ENCODE data around the gene EGR4. TPM values are rescaled to one million over a fixed set of nuclear protein-coding genes. Genes with fewer than 3 reads are reported as not detected.

The EGR4 gene
- total and polyA plus RNA-seq, 2 of the 4 experiments (the other 2 are of a cell fraction): not detected

GRCh38 chr2:73301636-73302035, 8.3 kb upstream of the EGR4 start:
- ChIA-PET CTCF (interaction anchor here (0.6 kb wide), 1 partner anchor 904 kb away, joined by 9 read pairs; no protein-coding TSS in a partner anchor), POLR2A (ENCODE audit: unreplicated experiment) (no interaction called here)
- H3K4ac ChIP-seq (ENCODE audit: low read depth, low read length): no peak overlapping the region
- no peak overlapping the region for H3K18ac ChIP-seq (ENCODE audit: low read depth, low read length)
- no peak overlapping the region for H2BK20ac ChIP-seq (ENCODE audit: low read depth, low read length)
- no peaks in the 10 kb centered on the region for H3K9me3 ChIP-seq (ENCODE audit: control insufficient read depth, insufficient read depth, low read length)
- H3K9me1 ChIP-seq (ENCODE audit: insufficient read depth, low read length): no peaks in the 10 kb centered on the region
- H3K4me1 ChIP-seq (ENCODE audit: control insufficient read depth, insufficient read depth, low read length): no peaks in the 10 kb centered on the region
- H2AK5ac ChIP-seq (ENCODE audit: low read depth, low read length): no peak overlapping the region
- H3K56ac ChIP-seq (ENCODE audit: extremely low read depth, insufficient read depth, low read length): no peak overlapping the region
- no peaks in the 10 kb centered on the region for H3K36me3 ChIP-seq (ENCODE audit: control insufficient read depth, insufficient read depth, low read length)
- H4K20me1 ChIP-seq (ENCODE audit: insufficient read depth, low read length): no peaks in the 10 kb centered on the region
- no peak for DNase-seq
- in situ Hi-C loops (cut with MboI; ENCODE audit: low sequenced_read_pairs) (no loop called here), dilution Hi-C loops (cut with HindIII; ENCODE audit: low sequenced_read_pairs, unreplicated experiment) (no loop called here), intact Hi-C loops (cut with micrococcal nuclease) (no loop called here)
- no peaks in the 10 kb centered on the region for H3K79me1 ChIP-seq (ENCODE audit: low read depth in 1 of 2, low read length in 2 of 2)
- no peak overlapping the region for H3K4me2 ChIP-seq (ENCODE audit: low read depth, low read length)
- no peak overlapping the region for H3K23ac ChIP-seq (ENCODE audit: low read depth, low read length)
- H2AFZ ChIP-seq (replicated peaks; ENCODE audit: low read length, poor library complexity): no peak overlapping the region
- no peak for TF ChIP-seq NFE2L2 (IDR thresholded peaks at IDR 0.05; ENCODE audit: low read depth, low read length)
- no peak for TF ChIP-seq RFX5 (IDR thresholded peaks at IDR 0.05; ENCODE audit: low read depth, low read length)
- no peak for TF ChIP-seq ELK1 (IDR thresholded peaks at IDR 0.05; ENCODE audit: borderline replicate concordance, low read depth, low read length)
- TF ChIP-seq RCOR1 (IDR thresholded peaks at IDR 0.05; ENCODE audit: insufficient replicate concordance, low read length): no peak
- TF ChIP-seq MXI1 (IDR thresholded peaks at IDR 0.05; ENCODE audit: borderline replicate concordance, low read depth, low read length): no peak
- no peak for TF ChIP-seq CTCF (conservative IDR thresholded peaks at IDR 0.05; ENCODE audit: low read depth, low read length)
- TF ChIP-seq SMC3 (IDR thresholded peaks at IDR 0.05; ENCODE audit: low read depth, low read length): no peak
- TF ChIP-seq USF2 (IDR thresholded peaks at IDR 0.05; ENCODE audit: low read depth, low read length): no peak
- TF ChIP-seq RAD21 (IDR thresholded peaks at IDR 0.05; ENCODE audit: low read length): no peak
- no peak for TF ChIP-seq CEBPB (IDR thresholded peaks at IDR 0.05; ENCODE audit: low read depth, low read length)
- no peak for TF ChIP-seq MAZ (IDR thresholded peaks at IDR 0.05; ENCODE audit: borderline replicate concordance, low read depth, low read length)
- no peak for TF ChIP-seq FOS (IDR thresholded peaks at IDR 0.05; ENCODE audit: low read depth, low read length)
- no peak for TF ChIP-seq MAFK (IDR thresholded peaks at IDR 0.05; ENCODE audit: low read depth, low read length)
- TF ChIP-seq BHLHE40 (IDR thresholded peaks at IDR 0.05; ENCODE audit: low read depth, low read length): no peak
- TF ChIP-seq POLR2A (IDR thresholded peaks at IDR 0.05; ENCODE audit: low read depth, low read length): no peak
- no peak for TF ChIP-seq CHD1 (IDR thresholded peaks at IDR 0.05; ENCODE audit: low read depth, low read length)
- no peak overlapping the region for H2AK9ac ChIP-seq (replicated peaks; ENCODE audit: low read depth, low read length, poor library complexity)
- WGBS, 2 experiments (ENCODE audit: extremely low coverage in 2 of 2, insufficient read length in 1 of 2): 0% methylated on average over 1 of the region's 4 CpGs; no CpG with 5 or more reads in 1 of the 2 experiments
- no peak for ATAC-seq (ENCODE audit: low read depth)
- H2BK5ac ChIP-seq (ENCODE audit: low read depth, low read length, poor library complexity, severe bottlenecking): no peak overlapping the region
- H3K9ac ChIP-seq (ENCODE audit: low read depth, low read length): no peak overlapping the region
- H3K27me3 ChIP-seq (ENCODE audit: control insufficient read depth, insufficient read depth, low read length): peaks cover 27% of the 10 kb centered on the region
- no peak overlapping the region for H4K5ac ChIP-seq (ENCODE audit: low read depth, low read length)
- no peak overlapping the region for H4K91ac ChIP-seq (ENCODE audit: insufficient read depth, low read depth, low read length)
- H2BK15ac ChIP-seq (ENCODE audit: low read depth, low read length): no peak overlapping the region
- no TSS peak for BruUV-seq (replicated peaks)
- no peak overlapping the region for H3K14ac ChIP-seq (replicated peaks; ENCODE audit: low read depth, low read length)
- no peak overlapping the region for H4K8ac ChIP-seq (ENCODE audit: low read depth in 2 of 2, low read length in 2 of 2)
- no peak overlapping the region for H3K27ac ChIP-seq (ENCODE audit: insufficient read depth, low read length)
- no peak overlapping the region for H3K4me3 ChIP-seq (ENCODE audit: insufficient read depth, low read depth, low read length)
- H2BK120ac ChIP-seq (ENCODE audit: low read depth, low read length): no peak overlapping the region

All from IMR-90 (cell line).